GM21381 (cell line): ENCODE results near the gene GALNT17.
"Not testable (repeated sequence)": the region's sequence is repeated elsewhere in the genome, so short reads cannot be mapped to it uniquely, and the experiment has no call there.

Source experiments
- ATAC-seq: cut with Tn5 transposase; IDR thresholded peaks from one replicate; pipeline ENCODE4 v1.9.1; 2021; ENCODE audit warnings: mild to moderate bottlenecking, moderate library complexity; ENCODE audit not compliant: unreplicated experiment

GALNT17 gene

DNA sequence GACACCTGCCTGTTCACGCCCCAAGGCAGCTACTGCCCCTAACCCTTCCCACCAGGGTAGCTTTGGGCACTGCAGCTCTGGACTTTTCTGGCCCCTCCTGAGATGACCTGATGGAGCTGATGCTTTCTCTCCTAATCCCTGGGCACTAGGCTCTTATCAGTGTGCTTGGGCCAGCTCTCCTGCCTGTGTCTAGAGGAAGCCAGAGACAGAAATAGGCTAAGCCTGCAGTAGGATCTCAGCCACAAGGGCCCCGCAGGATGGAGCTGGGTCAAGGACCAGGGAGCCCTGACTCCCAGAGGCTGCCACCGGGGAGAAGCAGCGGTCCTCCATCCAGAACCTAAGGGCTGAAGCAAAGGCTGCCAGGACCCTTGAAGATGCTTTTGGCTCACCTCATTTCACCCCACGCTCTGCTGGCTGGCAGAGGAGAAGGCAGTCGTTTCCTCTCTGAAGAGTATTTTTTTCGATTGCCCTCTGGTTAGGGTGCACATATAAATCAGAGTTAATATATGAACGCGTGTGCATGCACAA is 580.8 kb downstream of the GALNT17 start:
- no peak for ATAC-seq

- no peak for ATAC-seq
Measured at GRCh38 chr7:71716690-71717089, 584.7 kb downstream of the GALNT17 start.

DNA sequence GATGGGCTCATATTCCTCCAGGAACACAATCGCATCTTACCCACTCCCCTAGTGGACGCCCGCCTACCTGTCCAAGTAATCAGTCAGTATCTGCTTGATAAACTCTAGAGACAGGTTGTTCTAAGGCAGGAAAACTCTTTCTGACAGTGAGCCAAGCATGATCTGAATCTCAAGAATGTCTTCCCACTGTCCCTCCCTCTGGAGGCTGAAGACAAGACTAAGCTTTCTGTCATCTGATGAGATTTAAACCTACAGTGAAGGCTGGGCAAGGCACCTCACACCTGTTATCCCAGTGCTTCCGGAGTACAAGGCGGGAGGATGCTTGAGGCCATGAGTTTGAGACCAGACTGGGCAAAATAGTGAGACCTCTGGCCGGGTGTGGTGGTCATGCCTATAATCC is 586.6 kb downstream of the GALNT17 start:
- no peak for ATAC-seq

DNA sequence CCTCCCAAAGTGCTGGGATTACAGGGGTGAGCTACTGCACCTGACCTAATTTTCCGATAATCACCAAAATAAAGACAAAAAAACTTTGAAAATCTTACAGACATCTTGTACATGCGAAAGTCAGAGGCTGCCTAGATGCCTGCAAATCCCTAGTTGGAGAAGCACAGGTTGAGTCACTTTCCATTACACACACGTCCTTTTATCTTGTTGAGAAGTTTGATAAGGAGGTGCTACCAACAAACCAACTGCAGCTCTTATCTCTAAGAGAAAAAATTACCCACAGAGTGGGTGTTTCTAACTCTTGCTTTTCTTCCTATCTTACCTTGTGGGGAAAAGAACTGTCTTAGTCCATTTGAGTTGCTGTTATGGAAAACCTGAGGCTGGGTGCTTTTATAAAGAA is 589.8 kb downstream of the GALNT17 start:
- no peak for ATAC-seq

GRCh38 chr7:71723859-71724258 is 591.9 kb downstream of the GALNT17 start:
- ATAC-seq, result no peak

- no peak for ATAC-seq
Measured at GRCh38 chr7:71727347-71727746, 595.4 kb downstream of the GALNT17 start.

GRCh38 chr7:71731740-71732139 is 599.8 kb downstream of the GALNT17 start:
- no peak for ATAC-seq

- ATAC-seq, result no peak
Measured at GRCh38 chr7:71733107-71733870, 601.3 kb downstream of the GALNT17 start.

DNA sequence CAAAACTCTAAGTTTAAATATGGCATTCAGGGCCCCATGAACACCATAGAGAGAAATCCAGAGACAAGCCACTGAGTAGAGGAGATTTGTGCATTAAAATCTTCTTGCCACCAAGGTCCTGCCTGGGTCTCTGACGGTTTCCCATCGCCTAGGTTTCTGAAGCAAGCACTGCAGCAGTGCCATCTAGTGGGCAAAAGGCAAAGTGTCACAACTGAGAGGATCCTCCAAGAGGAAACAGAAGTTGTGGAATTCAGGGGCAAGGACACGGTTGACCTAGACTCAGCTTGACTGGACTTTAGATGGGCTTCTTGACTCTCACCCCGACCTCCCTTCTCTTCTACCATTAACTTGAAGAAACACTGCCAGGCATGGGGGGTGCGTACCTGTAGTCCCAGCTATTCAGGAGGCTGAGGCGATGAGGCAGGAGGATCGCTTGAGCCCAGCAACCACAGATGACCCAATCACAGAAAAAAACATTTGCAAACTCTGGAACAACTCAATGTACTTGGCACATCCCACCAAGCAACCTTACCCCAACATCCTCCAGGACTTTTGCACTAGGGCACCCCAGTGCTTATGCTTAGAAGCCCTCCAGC is 604.1 kb downstream of the GALNT17 start:
- no peak for ATAC-seq

GRCh38 chr7:71737931-71738540 is 606.1 kb downstream of the GALNT17 start:
- not testable (repeated sequence) for ATAC-seq

DNA sequence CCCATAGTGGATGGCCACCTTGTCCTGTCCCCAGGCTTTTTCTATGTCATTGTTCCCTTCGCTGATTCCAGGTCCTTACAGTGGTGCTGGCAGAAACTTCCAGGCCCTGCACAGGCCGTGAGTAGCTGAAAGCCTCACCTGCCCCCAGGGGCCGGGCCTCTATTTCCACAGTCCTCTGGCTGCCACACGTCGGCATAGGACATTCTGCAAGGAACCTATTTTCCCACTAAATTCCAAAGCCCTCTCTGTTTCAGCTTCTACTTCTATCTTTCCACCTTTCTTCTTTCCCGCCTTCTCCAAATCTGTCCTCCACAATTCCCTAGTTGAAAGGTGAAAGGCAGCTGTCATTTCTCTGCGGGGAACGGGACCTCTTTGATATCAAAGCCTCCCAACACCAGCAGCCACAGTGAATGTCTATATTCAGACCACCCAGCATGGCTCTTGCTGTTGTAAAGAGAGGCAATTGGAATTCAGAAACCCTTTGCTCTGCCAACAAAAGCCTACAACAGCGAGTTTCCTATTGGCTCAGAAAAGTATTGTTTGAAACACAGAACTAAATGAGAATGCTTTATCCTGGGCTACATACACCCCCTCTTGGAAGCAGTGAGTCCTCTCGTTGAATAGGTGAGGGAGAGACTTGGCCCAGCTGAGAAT is 607.7 kb downstream of the GALNT17 start:
- ATAC-seq, result no peak

GRCh38 chr7:71740174-71740560 is 608.2 kb downstream of the GALNT17 start:
- no peak for ATAC-seq

- ATAC-seq, result no peak
Measured at GRCh38 chr7:71746006-71746405, 614.1 kb downstream of the GALNT17 start.

DNA sequence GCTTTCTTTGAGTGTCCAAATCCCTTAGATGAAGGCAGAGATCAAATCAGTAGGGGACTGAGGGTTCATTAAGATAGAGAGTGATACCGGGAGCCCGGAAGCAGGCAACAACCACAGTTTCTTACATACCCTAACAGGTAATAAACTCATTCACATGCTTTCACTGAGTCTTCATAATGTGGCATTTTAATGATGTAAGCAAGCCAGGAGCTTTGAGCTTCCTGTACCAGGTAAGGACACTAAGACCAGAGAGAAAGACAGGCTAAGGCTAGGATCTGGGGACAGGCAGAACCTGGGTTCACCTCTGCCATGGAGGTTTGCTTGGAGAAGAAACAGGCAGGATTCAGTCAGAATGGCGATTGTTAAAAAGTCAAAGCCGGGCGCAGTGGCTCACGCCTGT is 618.3 kb downstream of the GALNT17 start:
- ATAC-seq, result no peak

- ATAC-seq, result no peak
Measured at GRCh38 chr7:71752171-71752935, 620.4 kb downstream of the GALNT17 start.

GRCh38 chr7:71753236-71753635 is 621.3 kb downstream of the GALNT17 start:
- ATAC-seq, result no peak

- no peak for ATAC-seq
Measured at GRCh38 chr7:71753956-71754664, 622.2 kb downstream of the GALNT17 start.

DNA sequence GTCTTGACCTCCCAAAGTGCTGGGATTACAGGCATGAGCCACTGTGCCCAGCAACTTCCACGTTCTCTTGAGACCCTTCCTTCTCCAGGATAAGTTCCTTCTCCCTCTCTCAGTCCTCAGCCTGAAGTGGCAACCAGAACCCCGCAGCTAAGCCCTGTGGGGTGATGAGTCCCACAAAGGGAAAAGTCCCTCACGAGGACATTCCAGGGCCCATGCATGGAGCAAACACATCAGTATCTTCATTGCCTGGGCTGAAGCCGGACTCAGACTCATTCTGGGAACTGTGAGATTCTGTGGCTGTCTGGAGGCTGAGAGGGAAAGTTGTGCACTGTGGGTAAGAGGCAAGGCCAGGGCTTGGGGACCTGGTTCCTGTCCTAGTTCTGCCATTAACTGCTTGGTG is 622.9 kb downstream of the GALNT17 start:
- ATAC-seq, result no peak

- no peak for ATAC-seq
Measured at GRCh38 chr7:71761336-71761735, 629.4 kb downstream of the GALNT17 start.
